OCI-LY1 (cell line): ENCODE data around the gene NPLOC4.

Source experiments
- H2AFZ ChIP-seq: fragments of 200-600 bp; sonication (generic), shearing (Covaris generic); 2 replicates; pipeline ENCODE4 v1.6.0; 2014; ENCODE audit warnings: antibody characterized with exemption, mild to moderate bottlenecking, low read length
- H3F3A ChIP-seq: fragments of 200-600 bp; sonication (generic), shearing (Covaris generic); 2 replicates; pipeline ENCODE4 v1.6.0; 2014; ENCODE audit warnings: mild to moderate bottlenecking, antibody characterized with exemption, low read length, moderate library complexity; ENCODE audit not compliant: insufficient read depth
- H3K27ac ChIP-seq: fragments of 200-600 bp; sonication (generic); 2 replicates; pipeline ENCODE4 v1.5.1; 2014; ENCODE audit warnings: low read length, mixed run types, mild to moderate bottlenecking, low read depth; ENCODE audit not compliant: poor library complexity, severe bottlenecking
- H3K27me3 ChIP-seq: fragments of 200-600 bp; sonication (generic); 2 replicates; pipeline ENCODE4 v1.6.0; 2014; ENCODE audit warnings: antibody characterized with exemption, mild to moderate bottlenecking, low read length, moderate library complexity; ENCODE audit not compliant: insufficient read depth
- H3K36me3 ChIP-seq: fragments of 200-600 bp; sonication (generic); 2 replicates; pipeline ENCODE4 v1.6.1; 2014; ENCODE audit warnings: mild to moderate bottlenecking, antibody characterized with exemption, low read length, moderate library complexity, mixed read lengths; ENCODE audit not compliant: insufficient read depth
- H3K4me1 ChIP-seq: fragments of 200-600 bp; sonication (generic); 2 replicates; pipeline ENCODE4 v1.5.1; 2014; ENCODE audit warnings: mild to moderate bottlenecking, low read length, moderate library complexity; ENCODE audit not compliant: insufficient read depth, severe bottlenecking
- H3K4me2 ChIP-seq: fragments of 200-600 bp; sonication (generic), shearing (Covaris generic); 2 replicates; pipeline ENCODE4 v1.6.1; 2014; ENCODE audit warnings: low read length
- H3K4me3 ChIP-seq: fragments of 200-600 bp; sonication (generic); 2 replicates; pipeline ENCODE4 v1.5.1; 2014; ENCODE audit warnings: low read length, low read depth, mild to moderate bottlenecking, mixed read lengths; ENCODE audit not compliant: poor library complexity, severe bottlenecking
- H3K79me2 ChIP-seq: fragments of 200-600 bp; shearing (Covaris generic); 2 replicates; pipeline ENCODE4 v1.6.1; 2016; ENCODE audit warnings: mixed run types, low read length, mixed read lengths; ENCODE audit not compliant: insufficient read depth
- H3K9ac ChIP-seq: fragments of 200-600 bp; sonication (generic), shearing (Covaris generic); 2 replicates; pipeline ENCODE4 v1.6.1; 2014; ENCODE audit warnings: mild to moderate bottlenecking, low read length, mixed read lengths
- H3K9me2 ChIP-seq: fragments of 200-600 bp; sonication (generic), shearing (Covaris generic); 2 replicates; pipeline ENCODE4 v1.6.1; 2014; ENCODE audit warnings: low read depth, mild to moderate bottlenecking, low read length, mixed read lengths
- H3K9me3 ChIP-seq: fragments of 200-600 bp; shearing (Covaris generic); 2 replicates; pipeline ENCODE4 v1.6.1; 2014; ENCODE audit warnings: low read length, mixed read lengths
- H4K20me1 ChIP-seq: fragments of 200-600 bp; sonication (generic), shearing (Covaris generic); 2 replicates; pipeline ENCODE4 v1.6.0; 2016; ENCODE audit warnings: mild to moderate bottlenecking, low read length; ENCODE audit not compliant: insufficient read depth
- CTCF ChIP-seq: fragments of 200-600 bp; sonication (generic), shearing (Covaris generic); IDR thresholded peaks from 2 replicates; pipeline ENCODE4 v1.5.1; 2017; ENCODE audit warnings: mild to moderate bottlenecking, antibody characterized with exemption, low read length, moderate library complexity, mixed read lengths
- EZH2 ChIP-seq: fragments of 200-600 bp; sonication (generic), shearing (Covaris generic); IDR thresholded peaks from 2 replicates; pipeline ENCODE4 v1.8.0; 2017; ENCODE audit warnings: borderline replicate concordance, mixed run types, mild to moderate bottlenecking, antibody characterized with exemption, low read length, moderate library complexity, mixed read lengths

Gene NPLOC4

DNA sequence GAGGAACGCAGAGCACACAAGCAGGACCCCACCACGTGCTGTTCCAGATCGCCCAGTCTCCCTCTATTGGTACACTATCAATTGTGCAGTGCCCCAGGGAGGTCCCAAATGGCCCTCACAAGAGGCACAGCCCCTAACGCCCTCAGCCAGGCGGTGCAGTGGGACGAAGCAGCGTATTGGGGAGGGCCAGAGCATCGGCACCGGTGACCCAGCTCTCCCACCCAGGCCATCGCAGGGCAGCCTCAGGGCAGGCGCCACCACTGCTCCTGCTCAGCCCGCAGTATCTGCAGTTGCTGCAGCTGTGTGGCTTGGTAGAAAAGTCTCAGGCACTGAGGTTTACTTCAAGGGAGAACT lies 78.8 kb downstream of the NPLOC4 start:
- Histone ChIP-seq H2AFZ (no peak overlapping the region), H3K4me3 (no peak overlapping the region), H3K27ac (no peak overlapping the region), H3K9me3 (no peaks in the 10 kb centered on the region), H3K4me2 (no peak overlapping the region), H3K27me3 (no peaks in the 10 kb centered on the region), H3K9me2 (no peaks in the 10 kb centered on the region), H4K20me1 (no peaks in the 10 kb centered on the region), H3K9ac (no peak overlapping the region), H3K4me1 (peaks cover 14% of the 10 kb centered on the region), H3K36me3 (peaks cover 71% of the 10 kb centered on the region), H3K79me2 (no peaks in the 10 kb centered on the region), H3F3A (no peaks in the 10 kb centered on the region)
- TF ChIP-seq CTCF (no peak), EZH2 (no peak)

DNA sequence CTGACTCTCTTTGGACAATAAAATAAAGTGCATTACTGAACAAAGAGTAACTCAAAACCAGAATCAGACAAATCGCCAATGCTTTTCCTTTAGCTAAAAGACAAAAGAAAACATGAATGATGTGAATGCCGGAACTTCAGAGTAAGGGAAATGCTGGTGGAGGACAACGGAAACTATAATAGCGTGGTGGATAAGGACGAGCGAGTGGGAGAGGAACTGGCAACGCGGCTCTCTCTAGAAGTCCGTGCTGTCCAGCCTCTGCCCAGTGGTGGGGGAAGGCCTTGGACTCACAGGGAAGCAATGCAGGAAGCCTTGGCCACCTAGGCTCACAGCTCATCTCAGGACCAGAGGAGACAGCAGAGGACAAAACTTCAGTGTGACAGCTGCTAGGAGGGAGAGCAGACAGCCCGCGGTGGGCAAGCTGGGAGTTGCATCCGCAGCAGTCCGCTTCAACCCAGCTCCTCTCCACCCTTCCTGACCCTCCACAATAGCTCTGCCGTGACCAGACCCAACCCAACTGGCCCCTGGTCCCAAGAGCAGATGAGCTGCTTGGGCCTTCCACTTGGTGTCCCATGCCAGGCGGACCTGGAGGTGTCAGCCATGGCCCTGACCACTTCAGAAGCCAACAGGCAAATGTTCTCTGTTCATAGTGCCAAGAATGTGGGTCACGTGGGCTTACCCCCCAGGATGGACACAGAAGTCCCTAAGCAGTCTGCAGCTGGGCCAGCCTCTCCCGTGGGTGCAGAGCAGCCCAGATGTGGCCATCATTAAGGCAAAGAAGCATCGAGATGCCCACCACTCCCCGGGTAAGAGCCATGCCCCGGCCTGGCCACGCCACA lies 79.4 kb downstream of the NPLOC4 start:
- H3K9me3 ChIP-seq: no peaks in the 10 kb centered on the region
- no peaks in the 10 kb centered on the region for H3K79me2 ChIP-seq
- peaks cover 66% of the 10 kb centered on the region for H3K36me3 ChIP-seq
- no peak overlapping the region for H3K4me3 ChIP-seq
- H3K27ac ChIP-seq: no peak overlapping the region
- no peak overlapping the region for H3K4me2 ChIP-seq
- no peak overlapping the region for H2AFZ ChIP-seq
- no peaks in the 10 kb centered on the region for H4K20me1 ChIP-seq
- no peaks in the 10 kb centered on the region for H3F3A ChIP-seq
- TF ChIP-seq EZH2: no peak
- no peak for TF ChIP-seq CTCF
- H3K4me1 ChIP-seq: peaks cover 14% of the 10 kb centered on the region
- no peak overlapping the region for H3K9ac ChIP-seq
- no peaks in the 10 kb centered on the region for H3K9me2 ChIP-seq
- H3K27me3 ChIP-seq: no peaks in the 10 kb centered on the region

- TF ChIP-seq EZH2 (no peak), CTCF (no peak)
- Histone ChIP-seq H3K27me3 (no peaks in the 10 kb centered on the region), H3F3A (no peaks in the 10 kb centered on the region), H3K27ac (no peak overlapping the region), H3K9ac (no peak overlapping the region), H3K9me2 (no peaks in the 10 kb centered on the region), H3K9me3 (no peaks in the 10 kb centered on the region), H3K79me2 (no peaks in the 10 kb centered on the region), H3K4me1 (peaks cover 14% of the 10 kb centered on the region), H3K4me3 (no peak overlapping the region), H2AFZ (no peak overlapping the region), H4K20me1 (no peaks in the 10 kb centered on the region), H3K4me2 (no peak overlapping the region), H3K36me3 (peaks cover 60% of the 10 kb centered on the region)
Observed at GRCh38 chr17:81556863-81557262, 80.0 kb downstream of the NPLOC4 start.
